Astrocyte (in vitro differentiated cells and primary cell): ENCODE results near the gene IGF2BP3. TPM values are rescaled to one million over a fixed set of nuclear protein-coding genes. Genes with fewer than 3 reads are reported as not detected.

Experiments
- DNase-seq: peaks from one replicate; pipeline ENCODE4 v3.0.0-alpha.2; 2010; ENCODE audit warnings: low read depth
- FAIRE-seq: peaks from 2 replicates; lab custom pipeline; 2011; peaks lifted over from hg19 to GRCh38; lab: Jason Lieb, UNC
- H2AFZ ChIP-seq: 2 replicates; pipeline ENCODE4 v1.6.0; 2012; ENCODE audit warnings: low read depth, low read length, inconsistent platforms
- H3K27ac ChIP-seq: 2 replicates; pipeline ENCODE4 v1.5.1; 2011; ENCODE audit warnings: low read depth, low read length, inconsistent platforms
- H3K27me3 ChIP-seq: 2 replicates; pipeline ENCODE4 v1.6.0; 2011; ENCODE audit warnings: low read length, inconsistent platforms; ENCODE audit not compliant: insufficient read depth
- H3K36me3 ChIP-seq: 2 replicates; pipeline ENCODE4 v1.5.1; 2011; ENCODE audit warnings: low read length, inconsistent platforms; ENCODE audit not compliant: insufficient read depth
- H3K4me1 ChIP-seq: 2 replicates; pipeline ENCODE4 v1.5.1; 2011; ENCODE audit warnings: low read length, inconsistent platforms; ENCODE audit not compliant: insufficient read depth
- H3K4me2 ChIP-seq: 2 replicates; pipeline ENCODE4 v1.6.0; 2012; ENCODE audit warnings: low read length, inconsistent platforms
- H3K4me3 ChIP-seq: 2 replicates; pipeline ENCODE4 v1.5.1; 2011; ENCODE audit warnings: low read depth, mild to moderate bottlenecking, low read length, inconsistent platforms; ENCODE audit not compliant: insufficient read depth
- H3K79me2 ChIP-seq: 2 replicates; pipeline ENCODE4 v1.6.0; 2012; ENCODE audit warnings: mild to moderate bottlenecking, low read length, inconsistent platforms; ENCODE audit not compliant: insufficient read depth
- H3K9ac ChIP-seq: 2 replicates; pipeline ENCODE4 v1.6.0; 2012; ENCODE audit warnings: mild to moderate bottlenecking, low read length, inconsistent platforms
- H3K9me3 ChIP-seq: 2 replicates; pipeline ENCODE4 v1.5.1; 2012; ENCODE audit warnings: low read depth, mild to moderate bottlenecking, low read length, inconsistent platforms; ENCODE audit not compliant: insufficient read depth
- H4K20me1 ChIP-seq: 2 replicates; pipeline ENCODE4 v1.6.0; 2012; ENCODE audit warnings: low read length, inconsistent platforms; ENCODE audit not compliant: insufficient read depth
- H3K27ac Mint-ChIP-seq: one replicate; pipeline ENCODE4 v1.8.0; 2021; ENCODE audit warnings: mild to moderate bottlenecking, mixed read lengths; ENCODE audit not compliant: unreplicated experiment
- H3K27me3 Mint-ChIP-seq: one replicate; pipeline ENCODE4 v1.8.0; 2021; ENCODE audit warnings: low read depth, mixed read lengths; ENCODE audit not compliant: unreplicated experiment
- H3K36me3 Mint-ChIP-seq: one replicate; pipeline ENCODE4 v1.8.0; 2021; ENCODE audit warnings: low read depth, mixed read lengths; ENCODE audit not compliant: unreplicated experiment
- H3K4me1 Mint-ChIP-seq: one replicate; pipeline ENCODE4 v1.8.0; 2021; ENCODE audit warnings: low read depth, mixed read lengths; ENCODE audit not compliant: unreplicated experiment
- H3K4me3 Mint-ChIP-seq: one replicate; pipeline ENCODE4 v1.8.0; 2021; ENCODE audit warnings: mild to moderate bottlenecking, moderate library complexity, mixed read lengths; ENCODE audit not compliant: unreplicated experiment
- H3K9me3 Mint-ChIP-seq: one replicate; pipeline ENCODE4 v1.8.0; 2021; ENCODE audit warnings: mild to moderate bottlenecking, mixed read lengths; ENCODE audit not compliant: unreplicated experiment
- CTCF ChIP-seq: IDR thresholded peaks from 2 replicates; pipeline ENCODE4 v1.5.1; 2011; ENCODE audit warnings: low read depth, mild to moderate bottlenecking, inconsistent platforms, low read length, moderate library complexity; ENCODE audit not compliant: insufficient read depth
- EZH2 ChIP-seq: IDR thresholded peaks from 2 replicates; pipeline ENCODE4 v1.6.1; 2012; ENCODE audit warnings: mild to moderate bottlenecking, low read length, inconsistent platforms; ENCODE audit not compliant: insufficient read depth
- total RNA-seq: library from RNA; stranded (reverse); gene quantifications from 2 replicates; pipeline ENCODE4 v1.2.1, GENCODE V29; 2021

Gene IGF2BP3
- total RNA-seq, 1 donor from 2014 or later, result 79.5 TPM

DNA sequence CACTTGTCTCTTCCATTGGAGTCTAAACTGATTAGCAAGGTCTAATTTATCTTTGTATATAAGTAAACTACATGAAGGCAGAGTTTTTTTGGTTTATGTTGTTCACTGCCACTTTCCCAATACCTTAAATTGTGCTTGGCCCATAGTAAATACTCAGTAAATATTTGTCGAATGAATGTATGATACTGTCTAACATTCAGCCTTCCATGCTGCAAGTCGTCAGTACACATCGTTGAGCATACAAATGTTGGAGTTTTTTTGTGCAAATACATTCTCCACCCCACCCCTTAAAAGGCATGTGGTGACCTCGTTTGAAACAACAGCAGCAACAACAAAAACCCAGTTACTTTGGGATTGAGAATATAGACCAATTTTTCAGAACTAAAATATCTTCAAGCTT, 17.4 kb upstream of the IGF2BP3 start:
- H3K36me3 Mint-ChIP-seq, result peaks cover 2% of the 10 kb centered on the region
- H3K27me3 Mint-ChIP-seq, result no peaks in the 10 kb centered on the region
- no peak overlapping the region for H3K4me3 ChIP-seq
- TF ChIP-seq EZH2, result no peak
- no peak for TF ChIP-seq CTCF
- H3K27me3 ChIP-seq, result no peaks in the 10 kb centered on the region
- no peak overlapping the region for H3K4me3 Mint-ChIP-seq
- no peak overlapping the region for H2AFZ ChIP-seq
- H3K9me3 ChIP-seq, result no peaks in the 10 kb centered on the region
- no peaks in the 10 kb centered on the region for H3K79me2 ChIP-seq
- H3K9ac ChIP-seq, result no peak overlapping the region
- no peak overlapping the region for H3K4me2 ChIP-seq
- no peaks in the 10 kb centered on the region for H3K36me3 ChIP-seq
- FAIRE-seq (no peak), DNase-seq (no peak)
- H3K27ac Mint-ChIP-seq, result no peak overlapping the region
- no peaks in the 10 kb centered on the region for H4K20me1 ChIP-seq
- no peak overlapping the region for H3K27ac ChIP-seq
- peaks cover 4% of the 10 kb centered on the region for H3K4me1 Mint-ChIP-seq
- peaks cover 3% of the 10 kb centered on the region for H3K4me1 ChIP-seq
- H3K9me3 Mint-ChIP-seq, result no peaks in the 10 kb centered on the region

- H3K4me3 Mint-ChIP-seq, result no peak overlapping the region
- TF ChIP-seq EZH2 (no peak), CTCF (no peak)
- no peak overlapping the region for H3K9ac ChIP-seq
Observed at GRCh38 chr7:23486002-23486773, 15.9 kb upstream of the IGF2BP3 start.

GRCh38 chr7:23482686-23483085, 12.4 kb upstream of the IGF2BP3 start:
- Mint-ChIP-seq H3K36me3 (peaks cover 2% of the 10 kb centered on the region), H3K4me1 (peaks cover 5% of the 10 kb centered on the region), H3K4me3 (no peak overlapping the region), H3K27me3 (no peaks in the 10 kb centered on the region), H3K27ac (no peak overlapping the region), H3K9me3 (no peaks in the 10 kb centered on the region)
- Histone ChIP-seq H3K4me1 (no peaks in the 10 kb centered on the region), H3K27me3 (peaks cover 16% of the 10 kb centered on the region), H3K79me2 (no peaks in the 10 kb centered on the region), H3K4me3 (no peak overlapping the region), H2AFZ (no peak overlapping the region), H3K4me2 (no peak overlapping the region), H4K20me1 (no peaks in the 10 kb centered on the region), H3K9ac (no peak overlapping the region), H3K9me3 (no peaks in the 10 kb centered on the region), H3K36me3 (no peaks in the 10 kb centered on the region), H3K27ac (no peak overlapping the region)
- FAIRE-seq, result no peak
- TF ChIP-seq CTCF (no peak), EZH2 (no peak)
- no peak for DNase-seq

More at GRCh38 chr7:23486002-23486773, 15.9 kb upstream of the IGF2BP3 start:
- Histone ChIP-seq H3K27ac (no peak overlapping the region), H3K79me2 (no peaks in the 10 kb centered on the region), H3K4me3 (no peak overlapping the region), H2AFZ (no peak overlapping the region), H3K27me3 (peaks cover 4% of the 10 kb centered on the region), H3K4me2 (no peak overlapping the region), H3K36me3 (no peaks in the 10 kb centered on the region), H3K4me1 (peaks cover 3% of the 10 kb centered on the region), H3K9me3 (no peaks in the 10 kb centered on the region), H4K20me1 (no peaks in the 10 kb centered on the region)
- no peaks in the 10 kb centered on the region for H3K9me3 Mint-ChIP-seq
- H3K27ac Mint-ChIP-seq, result peak overlapping the region; percentile 44
- FAIRE-seq, result no peak
- H3K36me3 Mint-ChIP-seq, result peaks cover 2% of the 10 kb centered on the region
- H3K4me1 Mint-ChIP-seq, result peaks cover 4% of the 10 kb centered on the region
- H3K27me3 Mint-ChIP-seq, result no peaks in the 10 kb centered on the region
- DNase-seq, result no peak
